Upper lobe of left lung (tissue), 4 donors: Measurements from ENCODE around the gene BPGM.

Experiments
- CTCF ChIP-seq, 6 experiments: fragments of 450-650 bp in 4 of 6; fragments of 200-600 bp in 2 of 6; sonication (generic) in 2 of 6; IDR thresholded peaks; one replicate each; pipeline ENCODE4 v1.5.1; 2016 to 2019; ENCODE audit warnings: antibody characterized with exemption in 6 of 6
- EP300 ChIP-seq, 4 donors: sonication (generic); formaldehyde crosslinking; IDR thresholded peaks; one replicate each; pipeline ENCODE4 v1.5.1; 2017; ENCODE audit warnings: antibody characterized with exemption in 4 of 4, control low read depth in 2 of 4
- POLR2A ChIP-seq, 4 donors: fragments of 450-650 bp; IDR thresholded peaks; one replicate each; pipeline ENCODE4 v1.5.1; 2016 to 2017; ENCODE audit warnings: antibody characterized with exemption in 4 of 4, mild to moderate bottlenecking in 2 of 4
- POLR2AphosphoS5 ChIP-seq, 2 donors: sonication (generic); formaldehyde crosslinking; IDR thresholded peaks; one replicate each; pipeline ENCODE4 v1.5.1; 2017; ENCODE audit warnings: antibody characterized with exemption in 2 of 2

- no peak for TF ChIP-seq EP300 (IDR thresholded peaks at IDR 0.05)
- no peak for TF ChIP-seq POLR2AphosphoS5 (IDR thresholded peaks at IDR 0.05)
- no peak for TF ChIP-seq CTCF (IDR thresholded peaks at IDR 0.05)
- TF ChIP-seq POLR2A (IDR thresholded peaks at IDR 0.05), result no peak
These were observed 47.3 kb upstream of the BPGM start for GRCh38 chr7:134599371-134599770.
